Activated CD8-positive, alpha-beta memory T cell treated with anti-CD3 and anti-CD28 coated beads for 4 hours (primary cell): ENCODE results near the gene THRB.

Source experiments
- DNase-seq, 2 donors: peaks; one replicate each; pipeline ENCODE4 v3.0.0-alpha.2; 2020; ENCODE audit warnings: low read depth in 2 of 2

Gene THRB

DNA sequence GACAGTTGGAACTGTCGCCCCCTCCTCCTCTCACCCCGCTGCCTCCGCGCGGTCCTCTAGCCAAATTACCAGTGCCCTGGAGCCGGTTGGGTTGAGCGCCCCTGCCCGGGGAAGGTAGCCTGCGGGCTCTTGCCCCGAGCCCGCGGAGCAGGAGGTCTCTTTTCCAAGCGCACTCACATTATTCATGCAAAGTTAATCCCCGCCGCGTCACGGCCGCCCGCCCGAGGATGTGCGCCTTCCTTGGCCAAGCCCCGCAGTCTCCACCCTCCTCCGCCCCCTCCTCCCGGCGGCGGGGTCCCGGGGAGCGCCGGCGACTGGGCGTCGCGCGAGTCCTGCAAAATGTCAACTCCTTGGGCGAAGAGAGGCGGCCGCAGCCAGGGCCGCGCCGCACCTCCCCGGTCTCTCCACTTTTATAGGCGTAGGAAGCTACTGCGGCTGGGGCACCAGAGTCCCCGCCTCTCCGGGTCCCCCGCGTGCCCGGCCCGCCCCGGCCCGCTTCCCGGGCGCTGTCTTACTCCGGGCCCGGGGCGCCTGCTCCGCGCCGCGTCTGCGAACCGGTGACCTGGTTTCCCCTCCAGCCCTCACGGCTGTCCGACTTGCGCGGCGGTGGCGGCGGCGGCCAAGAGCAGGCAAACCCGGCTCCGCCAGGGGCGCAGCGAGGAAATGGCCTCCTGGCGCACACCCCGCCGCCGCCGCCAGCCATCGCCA lies at the start of gene THRB:
TSS of gene THRB (minus strand) at position 233 of the 708 bp plus-strand sequence.
- DNase-seq = no peak

DNA sequence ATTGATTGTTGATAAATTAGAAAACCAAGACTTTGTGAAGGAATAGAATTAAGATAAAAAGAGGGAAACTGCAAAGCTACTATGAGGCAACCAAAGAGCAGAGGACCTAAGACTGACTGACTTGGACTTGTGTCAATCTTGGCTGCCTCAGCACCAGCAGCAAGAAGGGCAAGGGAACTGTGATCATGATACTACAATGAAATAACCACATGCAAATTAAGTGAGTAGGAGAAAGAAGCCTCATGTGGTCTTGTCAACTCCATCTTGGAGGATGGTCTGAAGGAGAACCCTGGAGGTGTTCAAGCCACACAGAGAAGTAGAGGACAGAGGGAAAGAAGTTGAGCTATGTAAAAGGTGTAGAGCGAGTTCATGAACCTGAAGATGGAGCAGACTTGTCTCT lies 47.3 kb upstream of the THRB start:
- DNase-seq = no peak

DNA sequence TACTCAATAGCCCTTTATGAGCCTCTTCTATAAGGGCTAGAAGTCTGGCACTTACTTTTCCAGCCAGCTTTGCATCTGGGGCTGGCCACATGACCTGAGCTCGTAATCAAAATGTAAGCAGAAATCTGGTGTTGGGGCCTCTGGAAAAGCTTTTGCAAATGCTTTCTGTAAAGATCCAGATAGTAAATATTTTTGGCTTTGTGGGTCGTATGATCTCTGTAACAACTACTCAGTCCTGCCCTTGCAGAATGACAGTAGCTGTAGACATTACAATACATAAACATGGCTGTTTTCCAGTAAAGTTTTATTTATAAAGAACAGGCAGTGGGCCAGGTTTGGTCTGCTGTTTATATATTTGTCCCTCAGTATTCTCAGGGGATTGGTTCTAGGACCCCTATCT lies 46.2 kb upstream of the THRB start:
- no peak for DNase-seq

DNA sequence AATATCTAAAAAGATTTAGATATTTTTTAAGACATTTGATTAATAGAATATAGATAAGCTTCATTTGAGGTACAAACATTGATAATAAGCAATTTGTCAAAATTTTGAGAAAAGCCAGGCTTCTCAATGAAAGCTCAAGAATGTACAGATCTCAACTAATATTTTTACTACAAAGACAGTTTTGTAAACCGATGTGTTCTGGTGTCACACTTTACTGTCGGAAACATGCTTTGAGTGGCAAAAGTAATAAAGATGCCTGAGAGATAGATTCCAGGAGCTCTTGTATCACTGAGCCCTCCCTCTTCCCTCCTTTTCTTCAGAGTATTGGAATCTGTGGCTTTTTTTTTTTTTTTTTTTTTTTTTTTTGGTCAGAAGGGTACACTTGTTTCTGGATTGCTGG lies 45.0 kb upstream of the THRB start:
- DNase-seq = no peak

DNA sequence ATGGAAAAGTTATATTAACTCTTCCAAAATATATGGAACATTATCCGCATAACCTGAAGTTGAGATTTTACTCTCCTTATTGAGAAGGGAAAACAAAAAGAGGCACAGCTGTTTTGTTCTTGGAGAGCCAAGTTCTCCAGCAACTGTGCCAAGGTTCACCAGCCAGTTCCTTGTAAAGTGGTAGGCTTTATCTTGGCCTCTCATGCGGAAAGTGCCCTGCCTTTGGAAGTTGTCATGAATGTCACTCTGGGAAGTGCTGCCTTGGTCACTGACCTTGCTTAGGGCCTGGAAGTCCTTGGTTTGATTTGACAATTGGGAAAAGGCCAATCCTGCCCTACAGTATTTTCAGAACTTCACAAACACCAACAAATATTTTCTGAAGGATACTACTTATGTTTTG lies 44.2 kb upstream of the THRB start:
- DNase-seq = no peak

DNA sequence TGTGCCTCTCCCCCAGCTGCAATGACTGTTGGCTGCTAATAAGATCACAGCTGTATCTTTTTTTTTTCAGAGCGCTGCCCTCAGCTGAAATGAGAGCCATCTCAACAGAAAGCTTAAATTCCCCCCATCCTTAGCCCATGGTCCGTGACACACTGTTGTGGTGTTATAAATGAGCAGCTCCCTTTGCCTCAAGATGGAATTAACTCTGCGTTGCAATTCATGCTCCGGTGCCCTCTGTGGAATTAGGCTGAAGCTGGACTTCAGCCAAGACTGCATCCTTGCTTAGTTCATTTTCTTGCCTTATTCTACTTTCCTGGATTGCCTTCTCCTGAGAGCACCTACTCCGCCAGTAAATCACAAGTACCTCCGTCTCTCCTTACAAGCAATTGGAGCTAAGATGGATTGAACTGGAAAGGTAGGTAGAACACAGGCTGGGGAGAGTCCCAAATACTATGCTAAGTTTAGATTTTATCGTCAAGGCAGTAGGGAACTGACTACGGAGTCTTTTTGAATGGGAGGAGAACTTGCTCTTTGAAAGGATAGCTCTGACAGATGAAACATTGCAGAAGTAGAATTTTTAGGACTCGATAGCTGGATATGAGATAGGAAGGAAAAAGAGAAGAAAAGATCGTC lies 39.0 kb upstream of the THRB start:
- DNase-seq = no peak

DNA sequence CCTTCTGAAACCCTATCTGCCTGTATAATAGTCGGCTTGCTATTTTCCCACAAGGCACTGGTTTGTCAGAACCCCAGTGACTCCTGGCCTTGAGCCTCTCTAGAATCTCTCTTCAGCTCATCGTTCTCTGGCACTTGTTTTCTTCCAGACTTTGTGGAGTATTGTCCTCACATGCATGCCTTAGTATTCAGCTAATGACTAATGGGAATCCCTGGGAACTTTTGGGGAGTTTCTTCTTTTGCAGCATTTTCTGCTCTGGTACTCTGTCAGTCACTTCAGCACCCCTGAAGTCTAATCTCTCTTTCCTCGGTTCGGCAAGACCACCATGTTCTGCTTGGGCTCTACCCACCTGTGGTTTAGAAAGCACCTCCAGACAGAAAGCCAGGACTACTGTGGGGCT lies 35.8 kb upstream of the THRB start:
- DNase-seq = no peak

DNA sequence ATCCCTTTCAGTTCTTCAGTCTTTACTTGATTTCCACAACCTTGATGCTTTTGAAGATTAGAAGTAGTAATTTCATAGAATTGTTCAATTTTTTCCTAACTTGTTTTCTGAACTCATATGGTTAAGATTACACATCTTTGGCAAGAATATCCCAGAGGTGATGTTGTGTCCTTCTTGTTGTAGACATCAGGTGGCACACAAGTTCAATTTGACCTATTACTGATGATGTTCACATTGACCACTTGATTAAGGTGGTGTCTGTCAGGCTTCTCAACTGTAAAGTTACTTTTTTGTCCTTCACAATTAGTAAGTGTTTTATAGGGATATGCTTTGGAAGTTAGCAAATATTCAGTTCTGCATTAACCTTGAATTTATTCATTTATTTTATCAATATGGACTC lies 34.6 kb upstream of the THRB start:
- no peak for DNase-seq

DNA sequence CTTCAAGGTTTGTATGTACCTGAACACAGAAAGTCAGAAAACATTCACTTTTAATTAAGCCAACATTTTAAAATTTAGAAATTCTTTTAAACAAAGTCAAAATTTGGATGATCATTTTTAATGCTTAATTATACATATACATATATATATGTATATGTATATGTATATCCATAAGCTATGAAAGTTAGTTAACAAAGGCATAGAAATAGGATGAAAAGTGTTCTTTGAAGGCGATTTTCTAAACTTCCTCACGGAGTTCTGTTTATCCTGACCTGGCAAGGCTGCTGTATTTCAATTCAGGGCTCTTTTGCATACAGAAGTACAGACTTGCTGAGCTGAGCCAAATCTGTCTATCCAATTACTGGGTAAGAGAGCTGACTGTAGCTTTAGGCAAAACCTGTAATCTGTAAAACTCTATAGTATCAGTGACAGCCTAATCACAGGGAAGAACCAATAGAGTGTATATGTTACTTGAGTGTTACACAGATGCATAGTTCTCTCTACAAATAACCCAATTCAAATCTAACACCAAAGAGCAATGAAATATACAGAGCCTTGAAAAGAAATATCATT lies 32.1 kb upstream of the THRB start:
- no peak for DNase-seq

DNA sequence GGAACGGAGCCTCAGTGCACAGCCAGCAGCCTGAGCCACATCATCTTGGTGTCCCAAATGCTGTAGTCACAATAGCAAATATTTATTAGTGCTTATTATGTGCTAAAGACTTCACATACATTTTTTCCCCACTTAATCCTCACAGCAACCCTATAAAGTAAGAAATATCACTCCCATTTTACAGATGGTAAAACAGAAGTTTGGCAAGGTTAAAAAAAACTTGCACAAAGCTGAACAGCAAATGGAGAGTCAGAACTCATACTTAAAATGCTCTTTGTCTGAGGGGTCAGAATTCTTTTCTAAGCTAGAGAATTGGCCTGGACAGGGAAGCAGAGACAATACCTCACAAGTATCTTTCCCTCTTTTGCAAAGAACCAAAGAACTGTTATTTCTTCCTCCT lies 30.9 kb upstream of the THRB start:
- DNase-seq = no peak

DNA sequence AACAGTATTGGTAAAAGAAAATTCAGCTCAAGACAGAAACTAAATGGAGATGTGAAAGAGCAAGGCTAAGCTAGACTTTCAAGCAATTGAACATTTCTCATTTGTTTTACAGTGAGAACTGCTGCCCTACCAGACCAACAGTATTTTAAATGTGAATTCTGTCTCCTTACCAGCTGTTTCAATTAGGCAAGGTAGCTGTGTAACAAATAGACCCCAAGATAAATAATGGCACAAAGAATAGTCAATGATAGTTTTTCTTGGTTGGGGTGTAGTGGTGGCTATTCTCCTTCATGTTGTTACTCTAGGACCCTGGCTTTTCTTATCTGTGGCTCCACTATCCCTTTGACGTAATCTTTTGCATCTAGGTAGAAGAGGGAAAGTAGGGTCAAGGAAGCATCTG lies 30.4 kb upstream of the THRB start:
- DNase-seq = no peak

DNA sequence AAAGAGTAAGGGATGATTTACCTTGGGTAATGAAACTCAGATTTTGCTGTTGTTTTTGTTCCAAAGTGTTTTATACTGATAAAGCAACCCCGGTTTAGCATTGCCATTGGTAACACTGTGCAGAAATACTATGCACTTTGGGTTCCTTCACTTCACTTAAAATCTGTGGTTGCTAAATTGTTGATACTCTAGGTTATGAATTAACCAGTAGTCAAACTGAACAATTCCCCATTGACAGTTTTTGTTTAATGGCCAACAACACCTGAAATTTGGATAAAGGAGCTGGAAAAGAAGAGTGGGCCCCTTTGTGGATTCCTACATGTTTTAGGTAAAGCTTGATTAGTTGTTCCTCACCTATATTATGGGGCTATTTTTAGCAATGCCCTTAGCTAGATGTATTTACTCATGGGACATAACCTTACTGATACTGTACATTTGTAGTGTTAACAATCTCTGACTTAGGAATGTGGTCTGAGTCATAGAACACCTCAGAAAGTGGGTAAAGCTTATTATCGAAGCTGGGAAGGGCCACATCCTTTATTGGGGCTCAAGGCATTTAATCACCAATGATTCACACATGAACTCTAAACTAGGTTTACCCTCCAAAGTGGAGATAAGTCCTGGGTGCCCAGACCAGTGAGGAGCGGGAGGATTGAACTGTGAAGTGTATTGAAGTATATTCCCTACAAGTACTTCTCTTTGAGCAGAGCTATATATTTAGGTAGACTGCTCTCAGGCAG lies 29.5 kb upstream of the THRB start:
- no peak for DNase-seq

DNA sequence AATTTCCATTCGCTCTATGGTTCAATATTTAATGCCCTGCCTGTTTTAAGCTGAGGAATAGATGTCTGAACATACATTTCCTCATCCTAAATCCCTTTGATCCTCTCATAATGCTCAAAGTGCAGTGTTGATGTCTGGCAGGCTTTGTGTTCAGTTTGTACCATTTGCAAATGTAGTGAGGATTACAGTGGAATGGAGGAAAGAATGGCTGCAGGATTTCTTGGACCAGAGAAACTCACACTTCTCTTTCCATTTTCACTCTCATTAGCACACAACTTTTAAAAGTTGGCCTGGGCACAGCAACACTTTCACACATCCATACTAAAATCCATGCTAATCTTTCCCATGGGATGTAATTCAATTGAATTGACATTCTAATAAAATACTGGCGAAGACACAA lies 28.6 kb upstream of the THRB start:
- DNase-seq = no peak

DNA sequence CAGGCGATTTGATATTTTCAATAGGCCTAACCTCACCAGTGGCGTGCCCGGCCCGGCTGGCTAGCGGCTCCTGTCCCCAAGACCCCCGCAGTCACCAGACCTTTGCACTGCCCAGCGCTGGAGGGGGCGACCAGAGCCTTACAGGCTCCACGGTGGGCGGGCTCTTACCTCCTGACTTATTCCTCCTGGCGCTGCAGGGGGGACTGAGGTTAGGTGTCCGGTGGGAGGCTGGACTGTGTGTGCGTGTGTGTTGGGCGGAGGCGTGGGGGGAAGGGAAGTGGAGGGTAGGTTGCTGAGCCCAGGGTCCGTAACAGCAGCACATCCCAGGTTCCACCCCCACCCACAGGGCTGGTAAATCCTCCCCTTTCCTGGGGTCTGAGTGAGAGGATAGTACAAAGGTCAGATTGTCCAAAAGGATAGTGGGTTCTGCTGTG lies 27.5 kb upstream of the THRB start:
- DNase-seq = no peak

DNA sequence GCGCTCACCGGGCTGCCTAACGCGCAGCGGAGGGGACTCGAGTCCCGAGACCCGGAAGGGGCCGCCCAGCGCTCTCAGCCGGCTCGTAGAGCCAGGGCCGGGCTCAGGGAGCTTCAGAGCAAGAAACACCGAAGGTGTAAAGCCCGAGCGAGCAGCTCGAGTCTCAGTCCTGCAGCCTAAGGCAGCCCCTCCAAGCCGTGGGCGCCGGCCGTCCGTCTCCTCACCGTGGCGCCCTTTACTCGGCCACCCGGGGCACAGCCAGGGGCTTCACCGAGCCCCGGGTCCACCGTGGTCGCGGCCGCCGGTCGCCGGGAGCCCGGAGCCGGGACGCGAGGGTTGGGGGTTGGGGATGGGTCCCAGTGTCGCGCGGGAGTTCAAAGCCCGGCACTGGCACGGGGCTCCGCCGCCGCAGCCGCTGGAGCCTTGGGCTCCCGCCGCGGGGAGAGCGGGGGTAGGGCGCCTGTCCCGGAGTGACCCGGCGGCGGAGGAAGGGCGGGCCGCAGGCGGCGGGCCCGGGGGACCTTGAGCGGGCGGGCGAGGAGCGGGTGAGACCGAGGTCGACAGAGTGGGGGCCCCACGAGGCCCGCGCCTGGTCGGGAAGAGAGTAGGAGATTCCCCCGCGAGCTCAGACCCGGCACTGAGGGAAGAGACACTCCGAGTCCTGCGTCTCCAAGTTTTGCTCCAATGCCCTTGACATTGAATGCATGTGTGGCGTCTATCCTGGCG lies 26.9 kb upstream of the THRB start:
- DNase-seq = no peak

DNA sequence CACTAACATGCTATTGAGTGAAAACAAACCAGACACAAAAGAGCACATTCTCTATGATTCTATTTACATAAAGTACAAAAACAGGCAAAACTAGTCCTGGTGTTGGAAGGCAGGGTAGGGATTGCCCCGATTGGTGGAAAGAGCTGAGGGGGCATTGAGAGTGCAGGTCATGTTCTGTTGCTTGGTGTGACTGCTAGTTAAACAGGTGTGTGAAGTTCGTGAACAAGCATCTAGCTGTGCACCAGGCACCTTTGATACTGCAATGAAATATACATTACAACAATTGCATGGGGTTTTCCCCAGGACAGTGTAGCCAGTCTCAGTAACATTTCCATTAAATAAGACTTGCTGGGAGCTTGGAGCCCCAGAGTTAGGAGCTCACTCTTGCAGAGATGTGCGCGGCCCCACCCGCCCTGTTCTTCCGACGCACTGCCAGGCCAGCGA lies 26.3 kb upstream of the THRB start:
- DNase-seq = no peak

DNA sequence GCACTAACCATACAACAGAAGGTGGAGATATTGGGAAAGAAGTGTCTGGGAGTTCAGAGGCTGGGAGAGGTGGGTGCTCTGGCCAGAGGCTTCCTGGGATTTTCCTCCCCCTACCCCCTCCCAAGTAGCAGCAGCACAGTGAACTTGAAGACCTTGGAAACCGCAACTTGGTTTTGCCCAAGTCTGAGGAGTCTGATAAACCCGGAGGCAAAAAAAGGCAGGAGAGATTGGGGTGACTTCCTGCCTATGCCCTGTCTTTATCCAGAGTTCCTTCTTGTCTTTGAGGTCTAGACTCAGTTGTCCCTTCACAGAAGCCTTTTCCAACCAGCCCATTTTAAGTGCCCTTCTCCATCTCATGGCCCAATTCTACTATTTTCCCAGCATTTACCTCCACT lies 25.4 kb upstream of the THRB start:
- no peak for DNase-seq

DNA sequence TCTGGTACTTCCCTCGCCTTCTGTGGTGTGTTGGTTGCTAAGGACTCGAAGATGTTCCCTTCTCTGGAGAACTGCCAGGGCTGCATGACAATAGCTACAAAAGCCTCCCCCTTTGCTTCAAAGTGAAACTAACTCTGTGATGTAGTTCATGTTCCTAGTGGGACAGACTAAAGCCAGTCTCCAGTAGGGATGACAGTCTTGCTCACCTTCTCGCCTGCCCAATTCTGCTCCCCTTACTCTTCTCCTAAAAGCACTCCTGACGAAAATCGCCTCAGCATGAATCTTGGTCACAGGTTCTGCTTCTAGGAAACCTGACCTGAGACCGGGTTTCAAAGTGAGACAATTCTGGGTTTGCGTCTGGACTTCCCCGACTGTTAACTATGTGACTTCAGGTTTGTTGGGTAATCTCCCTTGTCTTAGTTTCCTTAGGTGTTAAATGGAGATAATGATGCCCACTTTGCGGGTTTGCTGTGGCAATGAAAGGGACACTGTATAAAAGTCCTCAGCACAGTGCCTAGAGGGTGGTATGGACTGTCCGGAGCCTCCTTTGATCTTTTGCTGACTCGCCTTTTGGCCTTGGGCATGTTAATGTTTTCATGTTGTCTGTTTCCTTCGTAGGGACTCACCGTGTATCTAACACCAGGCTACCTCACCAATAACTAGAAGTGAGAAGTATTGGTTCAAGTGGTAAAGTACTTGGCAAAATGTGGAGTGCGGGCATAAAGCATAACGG lies 24.9 kb upstream of the THRB start:
- no peak for DNase-seq

DNA sequence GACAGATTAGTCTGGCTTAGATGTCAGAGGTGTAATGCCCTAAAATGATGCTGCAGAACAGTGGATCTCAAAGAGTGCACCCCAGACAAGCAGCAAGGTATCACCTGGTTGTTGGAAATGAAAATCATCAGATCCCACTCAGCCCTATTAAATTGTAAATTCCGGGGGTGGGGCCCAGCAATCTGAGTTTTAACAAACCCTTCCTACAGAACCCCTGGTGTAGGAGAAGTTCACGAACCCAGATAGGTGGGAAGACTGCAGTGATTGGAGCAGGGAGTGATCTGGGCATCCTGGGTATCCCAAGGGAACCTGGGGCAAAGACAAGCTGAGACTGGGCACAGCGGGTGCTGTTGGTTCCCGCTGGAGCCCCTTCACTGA lies 24.3 kb upstream of the THRB start:
- DNase-seq = no peak

DNA sequence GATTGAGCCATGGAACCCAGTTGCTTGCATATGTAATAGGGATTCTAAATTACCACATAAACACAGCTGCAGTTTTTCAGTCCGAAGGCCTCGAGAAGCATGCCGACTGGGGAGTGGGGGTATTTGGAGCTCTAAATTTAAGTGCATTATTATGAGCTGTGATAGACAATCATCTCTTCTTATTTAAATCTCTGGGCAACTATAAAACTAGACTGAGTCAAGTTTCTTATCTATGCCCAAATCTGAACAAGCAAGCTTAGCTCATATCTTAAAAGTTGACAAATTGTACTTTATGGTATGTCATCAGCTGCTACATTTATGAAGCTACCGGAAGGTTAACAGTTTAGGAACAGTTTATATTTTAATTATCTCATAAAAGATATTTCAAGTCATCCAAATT lies 19.5 kb upstream of the THRB start:
- no peak for DNase-seq

DNA sequence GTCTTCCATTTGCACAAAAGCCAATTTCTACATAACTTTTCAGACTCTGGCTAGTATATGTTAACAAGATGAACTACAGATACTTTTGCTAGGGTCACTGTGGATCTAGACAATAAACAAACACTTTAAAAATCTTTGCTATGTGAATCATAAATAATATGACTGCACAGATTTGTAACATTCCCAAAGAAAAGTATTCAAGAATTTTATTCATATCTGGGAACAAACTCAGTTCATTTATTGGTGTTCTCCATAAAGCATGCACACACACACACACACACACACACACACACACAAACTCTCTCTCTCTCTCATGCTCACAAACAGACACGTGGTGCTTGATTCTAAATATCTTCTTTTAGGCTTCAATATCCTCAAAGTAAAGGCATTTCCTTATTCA lies 18.8 kb upstream of the THRB start:
- no peak for DNase-seq
